Fibroblast of mammary gland (primary cell): Measurements from ENCODE around the gene CEP83.
"Not testable (repeated sequence)": the region's sequence is repeated elsewhere in the genome, so short reads cannot be mapped to it uniquely, and the experiment has no call there.

Experiments used
- DNase-seq: peaks from one replicate; pipeline ENCODE4 v3.0.0-alpha.2; 2010; ENCODE audit warnings: low read depth
- H3K4me3 ChIP-seq: 2 replicates; pipeline ENCODE4 v1.5.1; 2011; ENCODE audit warnings: low read depth, mild to moderate bottlenecking, low read length, moderate library complexity; ENCODE audit not compliant: control insufficient read depth
- CTCF ChIP-seq: conservative IDR thresholded peaks from 2 replicates; pipeline ENCODE4 v1.5.1; 2011; ENCODE audit warnings: low read depth, low read length, inconsistent platforms; ENCODE audit not compliant: control insufficient read depth, insufficient read depth

Gene CEP83

GRCh38 chr12:94326727-94327126, 132.9 kb downstream of the CEP83 start:
- DNase-seq, result peak; percentile 79
- no peak for TF ChIP-seq CTCF
- no peak overlapping the region for H3K4me3 ChIP-seq

GRCh38 chr12:94326234-94326633, 133.4 kb downstream of the CEP83 start:
- no peak overlapping the region for H3K4me3 ChIP-seq
- TF ChIP-seq CTCF, result no peak
- DNase-seq, result no peak

GRCh38 chr12:94322346-94322745, 137.3 kb downstream of the CEP83 start:
- H3K4me3 ChIP-seq, result no peak overlapping the region
- DNase-seq, result no peak
- no peak for TF ChIP-seq CTCF

GRCh38 chr12:94320109-94320508, 139.6 kb downstream of the CEP83 start:
- DNase-seq, result no peak
- no peak overlapping the region for H3K4me3 ChIP-seq
- TF ChIP-seq CTCF, result no peak

- DNase-seq, result no peak
- no peak for TF ChIP-seq CTCF
These were observed 141.5 kb downstream of the CEP83 start for GRCh38 chr12:94318181-94318580.

GRCh38 chr12:94316600-94316999, 143.1 kb downstream of the CEP83 start:
- DNase-seq, H3K4me3 ChIP-seq: not testable (repeated sequence)

More at GRCh38 chr12:94318181-94318580, 141.5 kb downstream of the CEP83 start:
- no peak overlapping the region for H3K4me3 ChIP-seq

GRCh38 chr12:94312378-94312777, 147.3 kb downstream of the CEP83 start:
- TF ChIP-seq CTCF, result no peak
- H3K4me3 ChIP-seq, result no peak overlapping the region
- DNase-seq, result no peak
